Calu3 (cell line): ENCODE measurements around the gene PHF5A. TPM values are rescaled to one million over a fixed set of nuclear protein-coding genes. Genes with fewer than 3 reads are reported as not detected.
"Not testable (repeated sequence)": the region's sequence is repeated elsewhere in the genome, so short reads cannot be mapped to it uniquely, and the experiment has no call there.

Experiments
- BruUV-seq: library from RNA; stranded (reverse); fragments of 400-500 nt; replicated peaks from 2 replicates; lab custom pipeline; 2021; lab: Mats Ljungman, UMichigan
- CTCF ChIA-PET: fragments of 300-600 bp; sonication (Branson Sonifier 250); formaldehyde crosslinking; loops from one replicate; lab custom pipeline; 2022; ENCODE audit warnings: antibody characterized with exemption; lab: Charles Lee
- DNase-seq: peaks from one replicate; pipeline ENCODE4 v3.0.0; 2022
- H3K27ac Mint-ChIP-seq: one replicate; pipeline ENCODE4 v1.8.0; 2022; ENCODE audit warnings: mixed read lengths; ENCODE audit not compliant: unreplicated experiment
- H3K27me3 Mint-ChIP-seq: one replicate; pipeline ENCODE4 v1.8.0; 2022; ENCODE audit warnings: mixed read lengths; ENCODE audit not compliant: unreplicated experiment
- H3K36me3 Mint-ChIP-seq: one replicate; pipeline ENCODE4 v1.8.0; 2022; ENCODE audit warnings: mild to moderate bottlenecking, moderate library complexity, mixed read lengths; ENCODE audit not compliant: insufficient read depth, unreplicated experiment
- H3K4me1 Mint-ChIP-seq: one replicate; pipeline ENCODE4 v1.8.0; 2022; ENCODE audit warnings: mild to moderate bottlenecking, low read depth, mixed read lengths; ENCODE audit not compliant: unreplicated experiment
- H3K4me3 Mint-ChIP-seq: one replicate; pipeline ENCODE4 v1.8.0; 2022; ENCODE audit warnings: mild to moderate bottlenecking, low read depth, moderate library complexity, mixed read lengths; ENCODE audit not compliant: unreplicated experiment
- H3K9me3 Mint-ChIP-seq: one replicate; pipeline ENCODE4 v1.8.0; 2022; ENCODE audit warnings: low read depth, mixed read lengths; ENCODE audit not compliant: unreplicated experiment
- intact Hi-C: fragments of 100-400 bp; cut with micrococcal nuclease; formaldehyde crosslinking; loops from one replicate; pipeline ENCODE4 v1.10.0; 2022; ENCODE audit not compliant: unreplicated experiment
- total RNA-seq: library from RNA; stranded (reverse); gene quantifications from 2 replicates; pipeline ENCODE4 v1.2.3, GENCODE V29; 2022
- TF ChIP-seq, protein P1 (sequence below): fragments of 200-600 bp; IDR thresholded peaks from one replicate; pipeline ENCODE4 v1.8.0; 2022; ENCODE audit warnings: antibody characterized with exemption; ENCODE audit not compliant: unreplicated experiment

PHF5A gene
- total RNA-seq, 1 experiment from 2014 or later = 53.3 TPM

DNA sequence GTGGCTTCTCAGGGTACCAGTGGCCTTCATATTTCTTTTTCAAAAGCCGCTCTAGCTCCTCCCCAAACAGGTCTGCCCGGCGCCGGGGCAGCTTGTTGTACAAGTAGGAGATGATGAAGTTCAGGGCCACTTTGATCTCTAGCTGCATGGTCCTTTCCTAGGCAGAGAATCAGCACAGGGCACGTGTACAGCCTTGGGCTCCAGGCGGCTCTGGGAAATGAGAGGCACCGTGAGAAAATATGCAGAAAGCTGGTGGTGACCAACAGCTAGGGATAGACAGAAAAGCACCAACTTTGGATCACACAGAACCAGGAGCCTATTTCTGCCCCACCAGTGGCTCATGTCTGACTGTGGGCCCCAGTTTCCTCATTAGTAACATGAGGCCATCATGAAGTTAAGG lies 31.3 kb downstream of the PHF5A start:
- no peak overlapping the region for H3K27ac Mint-ChIP-seq

DNA sequence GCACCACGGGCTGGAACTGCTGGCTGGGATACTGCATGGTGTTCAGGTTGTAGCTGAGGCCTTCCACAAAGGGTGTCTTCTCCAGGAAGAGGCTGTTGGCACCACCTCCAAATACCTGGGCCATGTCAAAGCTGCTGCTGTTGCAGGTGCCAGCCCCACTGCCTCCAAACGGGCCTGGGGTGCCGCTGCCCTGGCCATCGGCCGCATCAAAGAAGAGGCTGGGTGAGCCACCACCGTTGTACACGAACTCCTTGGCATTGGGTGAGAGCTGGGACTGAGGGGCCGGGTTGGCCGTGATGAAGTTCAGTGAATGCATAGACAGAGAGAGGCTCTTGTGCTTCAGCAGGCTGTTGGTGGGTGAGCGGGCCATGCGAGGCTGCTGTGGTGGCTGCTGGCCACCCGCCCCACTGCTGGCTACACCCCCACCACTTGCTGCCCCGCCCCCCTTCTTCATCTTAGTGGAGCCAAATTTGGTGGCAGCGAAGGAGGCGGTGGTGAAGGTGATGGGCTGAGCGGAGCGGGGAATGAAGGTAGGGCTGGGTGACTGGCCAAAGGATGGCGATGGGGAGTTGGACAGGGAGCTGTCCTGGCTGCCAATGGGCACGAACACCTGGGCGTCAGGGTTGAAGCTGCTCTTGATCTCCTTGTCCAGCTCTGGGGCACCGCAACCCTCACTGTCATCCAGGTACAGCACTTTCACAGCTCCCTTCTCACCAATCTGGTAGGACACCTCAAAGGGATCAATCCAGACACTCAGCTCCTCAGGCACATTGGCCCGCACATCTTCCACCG lies 32.0 kb downstream of the PHF5A start:
- TF ChIP-seq, protein P1, sequence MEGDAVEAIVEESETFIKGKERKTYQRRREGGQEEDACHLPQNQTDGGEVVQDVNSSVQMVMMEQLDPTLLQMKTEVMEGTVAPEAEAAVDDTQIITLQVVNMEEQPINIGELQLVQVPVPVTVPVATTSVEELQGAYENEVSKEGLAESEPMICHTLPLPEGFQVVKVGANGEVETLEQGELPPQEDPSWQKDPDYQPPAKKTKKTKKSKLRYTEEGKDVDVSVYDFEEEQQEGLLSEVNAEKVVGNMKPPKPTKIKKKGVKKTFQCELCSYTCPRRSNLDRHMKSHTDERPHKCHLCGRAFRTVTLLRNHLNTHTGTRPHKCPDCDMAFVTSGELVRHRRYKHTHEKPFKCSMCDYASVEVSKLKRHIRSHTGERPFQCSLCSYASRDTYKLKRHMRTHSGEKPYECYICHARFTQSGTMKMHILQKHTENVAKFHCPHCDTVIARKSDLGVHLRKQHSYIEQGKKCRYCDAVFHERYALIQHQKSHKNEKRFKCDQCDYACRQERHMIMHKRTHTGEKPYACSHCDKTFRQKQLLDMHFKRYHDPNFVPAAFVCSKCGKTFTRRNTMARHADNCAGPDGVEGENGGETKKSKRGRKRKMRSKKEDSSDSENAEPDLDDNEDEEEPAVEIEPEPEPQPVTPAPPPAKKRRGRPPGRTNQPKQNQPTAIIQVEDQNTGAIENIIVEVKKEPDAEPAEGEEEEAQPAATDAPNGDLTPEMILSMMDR = no peak
- Mint-ChIP-seq H3K27ac (peak overlapping the region; percentile 6), H3K4me3 (no peak overlapping the region), H3K27me3 (no peaks in the 10 kb centered on the region), H3K36me3 (peaks cover 58% of the 10 kb centered on the region), H3K4me1 (no peaks in the 10 kb centered on the region), H3K9me3 (no peaks in the 10 kb centered on the region)
- no peak for DNase-seq
- intact Hi-C loops = no loop called here
- CTCF ChIA-PET = no interaction called here
- no TSS peak for BruUV-seq

More for the DNA sequence above, 31.3 kb downstream of the PHF5A start:
- DNase-seq = no peak
- no peaks in the 10 kb centered on the region for H3K9me3 Mint-ChIP-seq
- H3K36me3 Mint-ChIP-seq = peaks cover 61% of the 10 kb centered on the region
- H3K4me3 Mint-ChIP-seq = no peak overlapping the region
- no peaks in the 10 kb centered on the region for H3K27me3 Mint-ChIP-seq
- intact Hi-C loops = no loop called here
- no TSS peak for BruUV-seq
- TF ChIP-seq, protein P1 = no peak
- peaks cover under 1% of the 10 kb centered on the region for H3K4me1 Mint-ChIP-seq
- CTCF ChIA-PET = no interaction called here

DNA sequence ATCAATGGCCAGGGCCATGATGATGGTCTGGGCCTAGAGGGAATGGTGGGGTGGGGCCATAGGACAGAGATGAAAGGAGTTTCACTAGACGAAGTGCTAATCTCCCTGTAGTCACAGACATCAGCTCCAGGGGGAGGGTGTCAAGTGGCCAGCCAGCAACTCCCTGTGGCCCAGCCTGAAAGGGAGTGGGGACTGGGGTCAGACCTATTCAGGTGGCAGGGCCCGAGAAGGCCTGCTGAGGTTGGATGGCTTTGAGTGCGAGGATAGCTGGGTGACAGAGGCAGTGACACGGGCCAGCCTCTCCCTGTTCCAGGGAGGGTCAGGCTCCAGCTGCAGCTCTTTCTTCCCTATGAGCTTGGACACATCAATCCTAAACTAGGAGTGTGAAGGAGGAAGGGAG lies 32.9 kb downstream of the PHF5A start:
- H3K27ac Mint-ChIP-seq = peak overlapping the region; percentile 6
- intact Hi-C loops = no loop called here
- TF ChIP-seq, protein P1 = no peak
- H3K36me3 Mint-ChIP-seq = peaks cover 57% of the 10 kb centered on the region
- H3K9me3 Mint-ChIP-seq = no peaks in the 10 kb centered on the region
- no peaks in the 10 kb centered on the region for H3K27me3 Mint-ChIP-seq
- CTCF ChIA-PET = no interaction called here
- BruUV-seq = no TSS peak
- no peak for DNase-seq
- no peaks in the 10 kb centered on the region for H3K4me1 Mint-ChIP-seq
- H3K4me3 Mint-ChIP-seq = no peak overlapping the region

DNA sequence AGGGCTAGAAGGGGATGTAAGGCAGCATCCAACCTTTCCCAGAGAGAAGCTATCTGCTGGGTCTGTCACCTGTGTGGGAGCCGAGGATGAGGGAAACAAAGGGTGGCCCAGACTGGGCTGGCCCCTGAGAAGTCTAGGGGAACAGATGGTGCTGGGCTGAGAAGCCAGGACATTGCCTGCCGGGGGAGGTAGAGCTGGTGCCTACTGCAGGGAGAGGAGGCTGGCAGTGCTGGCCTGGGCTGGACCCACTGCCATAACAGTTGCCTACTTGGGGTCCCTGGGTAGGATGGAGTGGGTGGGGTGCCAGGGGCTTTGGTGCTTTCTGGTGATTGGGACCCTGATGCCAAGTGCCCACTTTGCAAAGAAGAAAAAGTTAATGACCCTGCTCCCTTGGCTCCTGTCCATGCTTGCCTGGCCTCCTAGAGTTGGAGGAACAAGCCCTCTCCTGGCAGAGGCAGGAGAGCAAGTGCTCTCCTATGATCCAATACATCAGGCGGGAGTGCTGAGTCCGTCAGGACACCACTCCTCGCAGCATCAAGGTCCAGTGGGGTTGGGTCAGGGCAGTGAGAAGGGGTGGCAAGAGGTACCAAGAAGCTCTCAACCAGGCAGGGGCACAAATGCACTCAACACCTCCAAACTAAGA lies 34.0 kb downstream of the PHF5A start:
- H3K4me1 Mint-ChIP-seq, H3K4me3 Mint-ChIP-seq, BruUV-seq, intact Hi-C loops, DNase-seq, H3K9me3 Mint-ChIP-seq, H3K27ac Mint-ChIP-seq, H3K27me3 Mint-ChIP-seq, CTCF ChIA-PET: not testable (repeated sequence)
- peaks cover 57% of the 10 kb centered on the region for H3K36me3 Mint-ChIP-seq

DNA sequence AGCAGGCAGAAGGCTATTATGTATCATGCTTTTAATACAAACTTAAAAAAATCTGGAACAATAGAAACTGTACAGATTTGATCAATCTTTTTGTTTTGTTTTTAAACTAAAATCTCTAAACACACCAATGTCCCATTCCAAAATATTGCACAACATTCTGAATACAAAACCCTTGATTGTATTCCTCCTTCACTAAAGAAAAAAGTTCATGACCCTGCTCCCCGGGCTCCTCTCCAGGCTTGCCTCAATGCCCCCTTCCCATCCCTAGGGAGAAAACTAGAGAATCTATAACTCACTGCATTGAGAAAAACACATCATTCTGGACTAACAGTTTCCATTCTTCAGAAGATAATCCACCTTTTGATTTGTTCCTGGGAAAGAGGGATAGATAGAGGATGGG lies 35.0 kb downstream of the PHF5A start:
- H3K4me1 Mint-ChIP-seq, H3K27ac Mint-ChIP-seq, DNase-seq, H3K4me3 Mint-ChIP-seq, intact Hi-C loops, H3K9me3 Mint-ChIP-seq, H3K27me3 Mint-ChIP-seq, CTCF ChIA-PET, BruUV-seq: not testable (repeated sequence)
- peaks cover 57% of the 10 kb centered on the region for H3K36me3 Mint-ChIP-seq
